Gastrocnemius medialis (tissue), 4 donors: ENCODE results near the gene FAM72A.

Experiments
- POLR2A ChIP-seq, 2 donors: fragments of 450-650 bp; IDR thresholded peaks; one replicate each; pipeline ENCODE4 v1.6.1; 2017; ENCODE audit warnings: antibody characterized with exemption in 2 of 2, mild to moderate bottlenecking in 2 of 2, moderate library complexity in 2 of 2
- TF ChIP-seq, protein P1 (sequence below), 5 experiments: fragments of 450-650 bp in 3 of 5; fragments of 200-600 bp in 2 of 5; sonication (generic) in 2 of 5; IDR thresholded peaks in 4 of 5; conservative IDR thresholded peaks in 1 of 5; 1 replicate in 4 of 5; 2 replicates in 1 of 5; pipeline ENCODE4 v1.5.1; 2016 to 2019; ENCODE audit warnings: antibody characterized with exemption in 5 of 5, mild to moderate bottlenecking in 3 of 5, moderate library complexity in 3 of 5

DNA sequence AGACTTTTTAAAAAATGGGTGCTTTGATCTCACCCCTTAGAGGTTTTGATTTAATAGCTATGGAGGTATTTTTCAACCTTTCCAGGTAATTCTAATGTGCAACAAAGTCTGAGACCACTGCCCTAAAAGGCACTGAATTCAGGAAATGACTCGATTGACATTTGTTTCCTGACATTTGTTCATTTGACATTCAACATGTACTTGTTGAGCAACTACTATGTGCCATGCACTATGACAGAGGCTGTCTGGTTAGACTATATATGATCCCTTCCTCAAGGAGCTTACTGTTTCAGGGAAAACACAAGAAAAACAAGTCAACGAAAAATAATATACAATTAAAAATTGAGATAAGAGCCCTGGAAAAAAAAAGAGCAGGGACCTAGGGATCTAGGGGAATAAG, 59.9 kb downstream of the FAM72A start:
- TF ChIP-seq, protein P1, sequence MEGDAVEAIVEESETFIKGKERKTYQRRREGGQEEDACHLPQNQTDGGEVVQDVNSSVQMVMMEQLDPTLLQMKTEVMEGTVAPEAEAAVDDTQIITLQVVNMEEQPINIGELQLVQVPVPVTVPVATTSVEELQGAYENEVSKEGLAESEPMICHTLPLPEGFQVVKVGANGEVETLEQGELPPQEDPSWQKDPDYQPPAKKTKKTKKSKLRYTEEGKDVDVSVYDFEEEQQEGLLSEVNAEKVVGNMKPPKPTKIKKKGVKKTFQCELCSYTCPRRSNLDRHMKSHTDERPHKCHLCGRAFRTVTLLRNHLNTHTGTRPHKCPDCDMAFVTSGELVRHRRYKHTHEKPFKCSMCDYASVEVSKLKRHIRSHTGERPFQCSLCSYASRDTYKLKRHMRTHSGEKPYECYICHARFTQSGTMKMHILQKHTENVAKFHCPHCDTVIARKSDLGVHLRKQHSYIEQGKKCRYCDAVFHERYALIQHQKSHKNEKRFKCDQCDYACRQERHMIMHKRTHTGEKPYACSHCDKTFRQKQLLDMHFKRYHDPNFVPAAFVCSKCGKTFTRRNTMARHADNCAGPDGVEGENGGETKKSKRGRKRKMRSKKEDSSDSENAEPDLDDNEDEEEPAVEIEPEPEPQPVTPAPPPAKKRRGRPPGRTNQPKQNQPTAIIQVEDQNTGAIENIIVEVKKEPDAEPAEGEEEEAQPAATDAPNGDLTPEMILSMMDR (IDR thresholded peaks at IDR 0.05 in 4 of 5, conservative IDR thresholded peaks at IDR 0.05 in 1 of 5), result no peak
- no peak for TF ChIP-seq POLR2A (IDR thresholded peaks at IDR 0.05)
